Neural cell (in vitro differentiated cells): ENCODE measurements around the gene PRRC2B. TPM values are rescaled to one million over a fixed set of nuclear protein-coding genes. Genes with fewer than 3 reads are reported as not detected.

ENCODE experiments used
- H2AFZ ChIP-seq: fragments of 200-600, 300-800 bp; sonication (generic), shearing (Covaris generic); 2 replicates; pipeline ENCODE4 v1.6.0; 2014; ENCODE audit warnings: low read depth, mild to moderate bottlenecking, antibody characterized with exemption, low read length, moderate library complexity
- H3F3A ChIP-seq: fragments of 200-600 bp; shearing (Covaris generic); 2 replicates; pipeline ENCODE4 v1.6.1; 2016; ENCODE audit warnings: mild to moderate bottlenecking, moderate library complexity, mixed read lengths, antibody characterized with exemption, low read length; ENCODE audit not compliant: insufficient read depth, poor library complexity, severe bottlenecking
- H3K27ac ChIP-seq: fragments of 200-600, 300-800 bp; sonication (generic), shearing (Covaris generic); 2 replicates; pipeline ENCODE4 v1.5.1; 2014; ENCODE audit warnings: mild to moderate bottlenecking, low read length, moderate library complexity
- H3K27me3 ChIP-seq: fragments of 300-800, 200-600 bp; sonication (generic), shearing (Covaris generic); 2 replicates; pipeline ENCODE4 v1.6.0; 2014; ENCODE audit warnings: mild to moderate bottlenecking, low read depth, low read length, moderate library complexity; ENCODE audit not compliant: insufficient read depth
- H3K36me3 ChIP-seq: fragments of 300-800, 200-600 bp; sonication (generic), shearing (Covaris generic); 2 replicates; pipeline ENCODE4 v1.5.1; 2014; ENCODE audit warnings: mild to moderate bottlenecking, antibody characterized with exemption, low read length, moderate library complexity; ENCODE audit not compliant: insufficient read depth
- H3K4me2 ChIP-seq: fragments of 300-800, 200-600 bp; sonication (generic), shearing (Covaris generic); 2 replicates; pipeline ENCODE4 v1.6.0; 2014; ENCODE audit warnings: mild to moderate bottlenecking, low read length
- H3K4me3 ChIP-seq: fragments of 300-800, 200-600 bp; sonication (generic), shearing (Covaris generic); 2 replicates; pipeline ENCODE4 v1.5.1; 2014; ENCODE audit warnings: mild to moderate bottlenecking, low read length, moderate library complexity
- H3K79me2 ChIP-seq: fragments of 200-600 bp; shearing (Covaris generic); replicated peaks from 2 replicates; pipeline ENCODE4 v1.6.0; 2014; ENCODE audit warnings: mild to moderate bottlenecking, low read length, moderate library complexity; ENCODE audit not compliant: insufficient read depth
- H3K9ac ChIP-seq: fragments of 300-800, 200-600 bp; sonication (generic), shearing (Covaris generic); 2 replicates; pipeline ENCODE4 v1.6.1; 2016; ENCODE audit warnings: mild to moderate bottlenecking, low read length, mixed read lengths
- H3K9me2 ChIP-seq: fragments of 200-600 bp; shearing (Covaris generic); 2 replicates; pipeline ENCODE4 v1.6.1; 2016; ENCODE audit warnings: mild to moderate bottlenecking, low read length, mixed read lengths; ENCODE audit not compliant: insufficient read depth
- H3K9me3 ChIP-seq: fragments of 200-600, 300-800 bp; sonication (generic), shearing (Covaris generic); 2 replicates; pipeline ENCODE4 v1.6.1; 2016; ENCODE audit warnings: mild to moderate bottlenecking, mixed run types, low read length, moderate library complexity, mixed read lengths
- H4K20me1 ChIP-seq: fragments of 200-600 bp; shearing (Covaris generic); 2 replicates; pipeline ENCODE4 v1.6.1; 2016; ENCODE audit warnings: mild to moderate bottlenecking, mixed run types; ENCODE audit not compliant: insufficient read depth
- CTCF ChIP-seq: fragments of 450-650 bp; IDR thresholded peaks from 2 replicates; pipeline ENCODE4 v1.5.1; 2014; ENCODE audit warnings: antibody characterized with exemption, mild to moderate bottlenecking, moderate library complexity; ENCODE audit not compliant: poor library complexity, severe bottlenecking
- EP300 ChIP-seq: fragments of 450-650 bp; conservative IDR thresholded peaks from 2 replicates; pipeline ENCODE4 v1.6.1; 2014; ENCODE audit warnings: antibody characterized with exemption, mild to moderate bottlenecking, moderate library complexity; ENCODE audit not compliant: poor library complexity, severe bottlenecking
- EZH2 ChIP-seq: fragments of 200-600, 300-800 bp; shearing (Covaris generic), sonication (generic); IDR thresholded peaks from 2 replicates; pipeline ENCODE4 v1.6.1; 2014; ENCODE audit warnings: antibody characterized with exemption, low read length, borderline replicate concordance, mild to moderate bottlenecking; ENCODE audit not compliant: insufficient read depth, poor library complexity, severe bottlenecking
- MXI1 ChIP-seq: fragments of 450-650 bp; conservative IDR thresholded peaks from 2 replicates; pipeline ENCODE4 v1.6.1; 2014; ENCODE audit warnings: antibody characterized with exemption, mild to moderate bottlenecking; ENCODE audit not compliant: poor library complexity, severe bottlenecking
- POLR2AphosphoS5 ChIP-seq: IDR thresholded peaks from 2 replicates; pipeline ENCODE4 v1.6.1; 2012
- RAD21 ChIP-seq: fragments of 450-650 bp; conservative IDR thresholded peaks from 2 replicates; pipeline ENCODE4 v1.6.1; 2014; ENCODE audit warnings: antibody characterized with exemption, mild to moderate bottlenecking, moderate library complexity
- REST ChIP-seq: IDR thresholded peaks from 2 replicates; pipeline ENCODE4 v1.6.1; 2012; ENCODE audit warnings: borderline replicate concordance
- SMC3 ChIP-seq: fragments of 450-650 bp; conservative IDR thresholded peaks from 2 replicates; pipeline ENCODE4 v1.6.1; 2014; ENCODE audit warnings: antibody characterized with exemption, mild to moderate bottlenecking, moderate library complexity; ENCODE audit not compliant: poor library complexity
- TAF1 ChIP-seq: IDR thresholded peaks from 2 replicates; pipeline ENCODE4 v1.6.1; 2012; ENCODE audit warnings: low read depth
- polyA plus RNA-seq: library from polyadenylated mRNA; depleted of rRNA; stranded (reverse); fragments of >200 nt; gene quantifications from 2 replicates; pipeline ENCODE4 v1.2.3, GENCODE V29; 2014

Gene PRRC2B
- polyA plus RNA-seq, 1 donor from 2014 or later, result 89.5 TPM

GRCh38 chr9:131492070-131492469 lies 98.2 kb downstream of the PRRC2B start:
- H3K36me3 ChIP-seq, result peaks cover 5% of the 10 kb centered on the region
- H4K20me1 ChIP-seq, result no peaks in the 10 kb centered on the region
- no peaks in the 10 kb centered on the region for H3K9me3 ChIP-seq
- H3K9ac ChIP-seq, result no peak overlapping the region
- H3K9me2 ChIP-seq, result no peaks in the 10 kb centered on the region
- no peak overlapping the region for H2AFZ ChIP-seq
- H3K27me3 ChIP-seq, result no peaks in the 10 kb centered on the region
- H3K79me2 ChIP-seq, result no peaks in the 10 kb centered on the region
- no peak overlapping the region for H3K27ac ChIP-seq
- TF ChIP-seq SMC3 (no peak), CTCF (no peak), TAF1 (no peak), RAD21 (no peak)
- no peak overlapping the region for H3K4me2 ChIP-seq
- no peaks in the 10 kb centered on the region for H3F3A ChIP-seq
- no peak overlapping the region for H3K4me3 ChIP-seq

DNA sequence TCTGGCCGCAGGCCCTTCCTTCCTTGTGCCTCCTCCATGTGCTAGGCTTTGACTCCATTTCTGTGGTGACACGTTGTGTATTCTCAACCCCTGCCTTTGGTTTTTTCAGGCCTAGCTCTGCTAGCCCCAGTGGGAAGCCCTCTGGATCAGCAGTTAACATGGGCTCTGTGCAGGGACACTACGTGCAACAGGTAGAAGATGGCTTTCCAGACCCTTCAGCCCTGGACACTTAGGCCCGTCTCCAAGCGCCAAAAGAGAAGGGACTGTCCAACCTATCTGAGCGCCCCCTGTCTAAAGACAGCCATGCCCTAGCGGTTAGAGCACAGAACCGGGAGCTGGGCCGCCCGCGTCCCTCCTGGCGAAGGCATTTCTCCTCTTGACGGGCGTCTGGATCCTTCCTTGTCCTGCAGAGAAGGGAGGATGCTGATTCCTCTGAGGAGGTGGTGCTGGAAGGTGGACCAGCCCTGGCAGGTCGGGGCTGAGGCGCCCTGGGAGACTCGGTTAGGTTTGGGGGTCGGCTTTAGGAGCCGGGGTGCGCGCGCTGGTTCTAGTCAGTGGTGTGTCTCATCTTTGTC lies 100.5 kb downstream of the PRRC2B start:
- H3K4me3 ChIP-seq, result no peak overlapping the region
- H3K27ac ChIP-seq, result no peak overlapping the region
- H3K9ac ChIP-seq, result no peak overlapping the region
- H3K36me3 ChIP-seq, result peaks cover 5% of the 10 kb centered on the region
- H4K20me1 ChIP-seq, result no peaks in the 10 kb centered on the region
- H3K9me2 ChIP-seq, result no peaks in the 10 kb centered on the region
- no peak overlapping the region for H3K4me2 ChIP-seq
- no peaks in the 10 kb centered on the region for H3K9me3 ChIP-seq
- no peaks in the 10 kb centered on the region for H3F3A ChIP-seq
- no peaks in the 10 kb centered on the region for H3K27me3 ChIP-seq
- no peaks in the 10 kb centered on the region for H3K79me2 ChIP-seq
- TF ChIP-seq RAD21, result no peak
- TF ChIP-seq CTCF, result no peak
- no peak for TF ChIP-seq SMC3
- no peak for TF ChIP-seq EZH2
- TF ChIP-seq POLR2AphosphoS5, result no peak
- no peak for TF ChIP-seq EP300
- TF ChIP-seq REST, result no peak
- no peak for TF ChIP-seq MXI1
- TF ChIP-seq TAF1, result no peak
- H2AFZ ChIP-seq, result no peak overlapping the region
